OCI-LY7 (cell line): Measurements from ENCODE around the gene DPF3. TPM values are rescaled to one million over a fixed set of nuclear protein-coding genes. Genes with fewer than 3 reads are reported as not detected.

ENCODE experiments used
- BruUV-seq: library from RNA; stranded (reverse); fragments of 400-500 nt; replicated peaks from 2 replicates; lab custom pipeline; 2021; lab: Mats Ljungman, UMichigan
- CTCF ChIA-PET: fragments of 300-600 bp; sonication (Branson Sonifier 250); formaldehyde crosslinking; loops from one replicate; lab custom pipeline; 2022; ENCODE audit warnings: antibody characterized with exemption; ENCODE audit not compliant: unreplicated experiment; lab: Charles Lee
- POLR2A ChIA-PET: fragments of 300-600 bp; sonication (Branson Sonifier 250); formaldehyde crosslinking; loops from one replicate; lab custom pipeline; 2022; ENCODE audit warnings: antibody characterized with exemption; lab: Charles Lee
- DNase-seq: peaks from one replicate; pipeline ENCODE4 v3.0.0-alpha.2; 2015; ENCODE audit warnings: low spot score
- H2AFZ ChIP-seq: fragments of 200-600 bp; sonication (generic), shearing (Covaris generic); 2 replicates; pipeline ENCODE4 v1.6.1; 2014; ENCODE audit warnings: mild to moderate bottlenecking, antibody characterized with exemption, low read length, moderate library complexity
- H3K27ac ChIP-seq: fragments of 200-600 bp; sonication (generic); 2 replicates; pipeline ENCODE4 v1.5.1; 2014; ENCODE audit warnings: mixed run types, low read depth, mild to moderate bottlenecking, moderate library complexity, low read length, inconsistent platforms; ENCODE audit not compliant: poor library complexity, severe bottlenecking
- H3K36me3 ChIP-seq: fragments of 200-600 bp; sonication (generic); 2 replicates; pipeline ENCODE4 v1.6.1; 2014; ENCODE audit warnings: mild to moderate bottlenecking, antibody characterized with exemption, low read length, moderate library complexity, mixed read lengths; ENCODE audit not compliant: insufficient read depth
- H3K4me1 ChIP-seq: fragments of 200-600 bp; sonication (generic); 2 replicates; pipeline ENCODE4 v1.5.1; 2014; ENCODE audit warnings: mild to moderate bottlenecking, low read length; ENCODE audit not compliant: insufficient read depth, poor library complexity, severe bottlenecking
- H3K4me2 ChIP-seq: fragments of 200-600 bp; sonication (generic); 2 replicates; pipeline ENCODE4 v1.6.1; 2014; ENCODE audit warnings: mild to moderate bottlenecking, low read length
- H3K4me3 ChIP-seq: fragments of 200-600 bp; sonication (generic); 2 replicates; pipeline ENCODE4 v1.5.1; 2014; ENCODE audit warnings: mild to moderate bottlenecking, low read depth, low read length; ENCODE audit not compliant: poor library complexity, severe bottlenecking
- H3K79me2 ChIP-seq: fragments of 200-600 bp; sonication (generic); 2 replicates; pipeline ENCODE4 v1.6.1; 2016; ENCODE audit warnings: low read depth, mild to moderate bottlenecking, low read length, moderate library complexity, mixed read lengths; ENCODE audit not compliant: insufficient read depth
- H3K9me2 ChIP-seq: fragments of 200-600 bp; sonication (generic); 2 replicates; pipeline ENCODE4 v1.6.1; 2016; ENCODE audit warnings: mild to moderate bottlenecking, low read length, mixed read lengths; ENCODE audit not compliant: insufficient read depth
- H3K9me3 ChIP-seq: fragments of 200-600 bp; sonication (generic); 2 replicates; pipeline ENCODE4 v1.6.1; 2014; ENCODE audit warnings: mild to moderate bottlenecking, mixed run types, low read length, mixed read lengths
- H4K20me1 ChIP-seq: fragments of 200-600 bp; sonication (generic); 2 replicates; pipeline ENCODE4 v1.6.1; 2014; ENCODE audit warnings: mild to moderate bottlenecking, antibody characterized with exemption, low read length, moderate library complexity, mixed read lengths; ENCODE audit not compliant: insufficient read depth
- EZH2phosphoT487 ChIP-seq: fragments of 200-600 bp; sonication (generic); IDR thresholded peaks from 2 replicates; pipeline ENCODE4 v1.6.1; 2018; ENCODE audit warnings: low read depth, borderline replicate concordance, mild to moderate bottlenecking, mixed run types, antibody characterized with exemption, low read length, moderate library complexity, mixed read lengths
- intact Hi-C: fragments of 100-400 bp; cut with micrococcal nuclease; formaldehyde crosslinking; loops from one replicate; pipeline ENCODE4 v1.10.0; 2022; ENCODE audit not compliant: unreplicated experiment
- total RNA-seq, 2 experiments: library from RNA; depleted of rRNA in 1 of 2; stranded (reverse); fragments of >200 nt in 1 of 2; shearing (Covaris generic) in 1 of 2; gene quantifications; 2 replicates each; pipeline ENCODE4 v1.2.3, GENCODE V29; 2014 to 2022
- TF ChIP-seq, protein P1 (sequence below): fragments of 200-600 bp; sonication (generic); conservative IDR thresholded peaks from 2 replicates; pipeline ENCODE4 v1.5.1; 2014; ENCODE audit warnings: mild to moderate bottlenecking, antibody characterized with exemption, low read length, moderate library complexity, mixed read lengths

Gene DPF3
- total RNA-seq, 2 experiments from 2014 or later: 0.42 TPM; not detected in 1

- Histone ChIP-seq H2AFZ (no peak overlapping the region), H3K79me2 (no peaks in the 10 kb centered on the region), H4K20me1 (no peaks in the 10 kb centered on the region), H3K4me2 (no peak overlapping the region), H3K27ac (no peak overlapping the region), H3K9me2 (no peaks in the 10 kb centered on the region), H3K4me3 (no peak overlapping the region), H3K36me3 (no peaks in the 10 kb centered on the region), H3K4me1 (no peaks in the 10 kb centered on the region), H3K9me3 (no peaks in the 10 kb centered on the region)
- CTCF ChIA-PET: no interaction called here
- BruUV-seq: no TSS peak
- POLR2A ChIA-PET: no interaction called here
- DNase-seq: no peak
- no peak for TF ChIP-seq EZH2phosphoT487
- TF ChIP-seq, protein P1, sequence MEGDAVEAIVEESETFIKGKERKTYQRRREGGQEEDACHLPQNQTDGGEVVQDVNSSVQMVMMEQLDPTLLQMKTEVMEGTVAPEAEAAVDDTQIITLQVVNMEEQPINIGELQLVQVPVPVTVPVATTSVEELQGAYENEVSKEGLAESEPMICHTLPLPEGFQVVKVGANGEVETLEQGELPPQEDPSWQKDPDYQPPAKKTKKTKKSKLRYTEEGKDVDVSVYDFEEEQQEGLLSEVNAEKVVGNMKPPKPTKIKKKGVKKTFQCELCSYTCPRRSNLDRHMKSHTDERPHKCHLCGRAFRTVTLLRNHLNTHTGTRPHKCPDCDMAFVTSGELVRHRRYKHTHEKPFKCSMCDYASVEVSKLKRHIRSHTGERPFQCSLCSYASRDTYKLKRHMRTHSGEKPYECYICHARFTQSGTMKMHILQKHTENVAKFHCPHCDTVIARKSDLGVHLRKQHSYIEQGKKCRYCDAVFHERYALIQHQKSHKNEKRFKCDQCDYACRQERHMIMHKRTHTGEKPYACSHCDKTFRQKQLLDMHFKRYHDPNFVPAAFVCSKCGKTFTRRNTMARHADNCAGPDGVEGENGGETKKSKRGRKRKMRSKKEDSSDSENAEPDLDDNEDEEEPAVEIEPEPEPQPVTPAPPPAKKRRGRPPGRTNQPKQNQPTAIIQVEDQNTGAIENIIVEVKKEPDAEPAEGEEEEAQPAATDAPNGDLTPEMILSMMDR: no peak
- intact Hi-C loops: no loop called here
Measured at GRCh38 chr14:72686832-72687231, 207.1 kb downstream of the DPF3 start.

DNA sequence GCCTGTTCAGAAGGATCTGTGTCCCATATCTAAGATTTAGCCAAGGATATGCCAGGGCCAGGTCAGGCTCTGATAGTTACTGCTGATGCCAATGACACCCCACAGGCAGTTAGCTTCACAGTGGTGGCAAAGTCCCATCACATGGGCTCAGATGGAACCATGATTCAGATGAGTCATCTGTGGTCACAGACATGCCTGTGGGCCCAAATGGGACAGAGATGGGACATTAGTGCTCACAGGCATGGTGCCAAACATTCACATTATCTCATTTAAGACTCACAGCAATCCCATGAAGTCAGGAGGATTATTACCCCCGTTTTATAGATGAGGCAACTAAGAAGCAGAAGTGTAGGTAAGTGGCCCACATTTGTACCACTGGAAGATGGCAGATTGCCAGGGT, 207.8 kb downstream of the DPF3 start:
- Histone ChIP-seq H3K4me2 (no peak overlapping the region), H3K9me2 (no peaks in the 10 kb centered on the region), H3K27ac (no peak overlapping the region), H3K4me1 (no peaks in the 10 kb centered on the region), H3K9me3 (no peaks in the 10 kb centered on the region), H3K36me3 (no peaks in the 10 kb centered on the region), H4K20me1 (no peaks in the 10 kb centered on the region), H3K79me2 (no peaks in the 10 kb centered on the region), H2AFZ (no peak overlapping the region), H3K4me3 (no peak overlapping the region)
- TF ChIP-seq, protein P1: no peak
- no peak for TF ChIP-seq EZH2phosphoT487
- BruUV-seq: no TSS peak
- ChIA-PET POLR2A (no interaction called here), CTCF (no interaction called here)
- intact Hi-C loops: no loop called here
- no peak for DNase-seq

DNA sequence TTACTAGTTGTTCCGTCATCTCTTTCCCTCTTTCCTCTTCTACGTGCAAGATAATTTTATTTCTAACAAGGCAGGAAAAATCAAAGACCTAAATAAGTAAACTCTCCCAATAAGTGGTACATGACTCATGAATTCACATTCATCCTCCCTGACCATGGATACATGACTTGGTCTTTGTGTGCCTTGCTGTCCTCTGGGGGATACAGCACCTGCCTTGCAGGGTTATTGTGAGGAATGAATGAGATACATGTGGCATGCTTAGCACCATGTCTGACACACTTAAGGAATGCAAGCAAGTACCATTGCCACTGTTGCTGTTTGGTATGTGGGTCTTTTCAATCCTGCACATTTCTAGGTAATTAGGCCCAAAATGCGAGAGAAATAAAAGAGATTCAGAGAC, 208.4 kb downstream of the DPF3 start:
- Histone ChIP-seq H3K9me2 (no peaks in the 10 kb centered on the region), H3K79me2 (no peaks in the 10 kb centered on the region), H3K36me3 (no peaks in the 10 kb centered on the region), H3K4me2 (no peak overlapping the region), H3K4me1 (no peaks in the 10 kb centered on the region), H3K27ac (no peak overlapping the region), H4K20me1 (no peaks in the 10 kb centered on the region), H2AFZ (no peak overlapping the region), H3K9me3 (no peaks in the 10 kb centered on the region), H3K4me3 (no peak overlapping the region)
- TF ChIP-seq, protein P1: no peak
- TF ChIP-seq EZH2phosphoT487: no peak
- BruUV-seq: no TSS peak
- ChIA-PET CTCF (no interaction called here), POLR2A (no interaction called here)
- intact Hi-C loops: no loop called here
- no peak for DNase-seq
